Heart left ventricle (tissue), 13 donors: ENCODE results near the gene PTTG1IP.

Experiments used
- CTCF ChIP-seq, 12 donors: fragments of 200-600 bp; sonication (generic) in 4 of 12; IDR thresholded peaks; one replicate each; pipeline versions ENCODE4 v1.5.0 to v1.8.0; 2018 to 2022; ENCODE audit warnings: antibody characterized with exemption in 12 of 12, mild to moderate bottlenecking in 5 of 12
- POLR2A ChIP-seq, 2 donors: fragments of 450-650 bp; IDR thresholded peaks; one replicate each; pipeline ENCODE4 v1.6.1; 2017; ENCODE audit warnings: antibody characterized with exemption in 2 of 2, mild to moderate bottlenecking in 2 of 2, moderate library complexity in 2 of 2
- donor health status: ischemic (EF 13 %, LVEDD 7.1; RV severe dilation, severe dysfunction).
- donor health status: DM: no; HTN: yes; CAD: no.
- donor health status: DM: no; HTN: no; CAD: no.
- donor health status: ischemic (EF 25% LVEDD 6.9; RV normal size, moderate dysfunction).
- donor health status: ischemic (EF 25% LVEDD 5.7; RV mildly dilated, moderate dysfunction).
- donor health status: ischemic (EF 35%, LVEDD 5.7; RV mildly dilated, moderate dysfunction).
- donor health status: nonischemic (EF 11% LVEDD 7.7; RV severe dilation, severe dysfunction).
- donor health status: DM: yes; HTN: yes; CAD: no.
- donor health status: PGD.
- donor health status: ischemic (EF 29% LVEDD 5.4; RV normal size, mild dysfunction).
- donor health status: nonischemic (EF 23%, LVEDD 6.1; RV moderate dilation, normal function).

- TF ChIP-seq CTCF (IDR thresholded peaks at IDR 0.05) (no peak), POLR2A (IDR thresholded peaks at IDR 0.05) (no peak)
Measured at GRCh38 chr21:44886113-44887075, 12.9 kb upstream of the PTTG1IP start.
